ENCODE measurements around the gene LRRC43.

DNA sequence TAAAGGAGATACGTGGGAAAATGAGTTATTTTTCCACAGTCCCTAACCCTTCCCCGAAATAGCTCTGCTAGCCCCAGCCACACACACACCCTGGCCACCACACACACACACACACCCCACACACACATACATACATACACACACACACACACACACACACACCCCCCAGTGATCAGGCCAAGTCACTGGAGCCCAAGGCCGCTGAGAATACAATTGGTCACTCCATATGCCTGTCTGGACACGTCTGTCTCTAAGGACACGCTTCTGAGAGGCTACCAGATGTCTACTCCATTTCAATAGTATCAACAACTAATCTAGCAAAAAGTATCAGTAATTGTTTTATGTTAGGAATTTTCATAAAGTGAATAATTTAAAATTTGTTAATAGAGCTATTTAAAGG is 55.9 kb downstream of the LRRC43 start:
- TF ChIP-seq, protein P1, sequence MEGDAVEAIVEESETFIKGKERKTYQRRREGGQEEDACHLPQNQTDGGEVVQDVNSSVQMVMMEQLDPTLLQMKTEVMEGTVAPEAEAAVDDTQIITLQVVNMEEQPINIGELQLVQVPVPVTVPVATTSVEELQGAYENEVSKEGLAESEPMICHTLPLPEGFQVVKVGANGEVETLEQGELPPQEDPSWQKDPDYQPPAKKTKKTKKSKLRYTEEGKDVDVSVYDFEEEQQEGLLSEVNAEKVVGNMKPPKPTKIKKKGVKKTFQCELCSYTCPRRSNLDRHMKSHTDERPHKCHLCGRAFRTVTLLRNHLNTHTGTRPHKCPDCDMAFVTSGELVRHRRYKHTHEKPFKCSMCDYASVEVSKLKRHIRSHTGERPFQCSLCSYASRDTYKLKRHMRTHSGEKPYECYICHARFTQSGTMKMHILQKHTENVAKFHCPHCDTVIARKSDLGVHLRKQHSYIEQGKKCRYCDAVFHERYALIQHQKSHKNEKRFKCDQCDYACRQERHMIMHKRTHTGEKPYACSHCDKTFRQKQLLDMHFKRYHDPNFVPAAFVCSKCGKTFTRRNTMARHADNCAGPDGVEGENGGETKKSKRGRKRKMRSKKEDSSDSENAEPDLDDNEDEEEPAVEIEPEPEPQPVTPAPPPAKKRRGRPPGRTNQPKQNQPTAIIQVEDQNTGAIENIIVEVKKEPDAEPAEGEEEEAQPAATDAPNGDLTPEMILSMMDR (conservative IDR thresholded peaks at IDR 0.05; ENCODE audit: low read depth in 2 of 2) = no peak
- TF ChIP-seq CREB1 (CRISPR knock-in tag; IDR thresholded peaks at IDR 0.05; ENCODE audit: low read depth) (no peak), EZH2 (IDR thresholded peaks at IDR 0.05; ENCODE audit: low read depth, unreplicated experiment) (no peak), POLR2AphosphoS5 (IDR thresholded peaks at IDR 0.05; ENCODE audit: low read depth) (no peak), JUNB (IDR thresholded peaks at IDR 0.05; ENCODE audit: unreplicated experiment) (no peak)
- TF ChIP-seq, protein P2, sequence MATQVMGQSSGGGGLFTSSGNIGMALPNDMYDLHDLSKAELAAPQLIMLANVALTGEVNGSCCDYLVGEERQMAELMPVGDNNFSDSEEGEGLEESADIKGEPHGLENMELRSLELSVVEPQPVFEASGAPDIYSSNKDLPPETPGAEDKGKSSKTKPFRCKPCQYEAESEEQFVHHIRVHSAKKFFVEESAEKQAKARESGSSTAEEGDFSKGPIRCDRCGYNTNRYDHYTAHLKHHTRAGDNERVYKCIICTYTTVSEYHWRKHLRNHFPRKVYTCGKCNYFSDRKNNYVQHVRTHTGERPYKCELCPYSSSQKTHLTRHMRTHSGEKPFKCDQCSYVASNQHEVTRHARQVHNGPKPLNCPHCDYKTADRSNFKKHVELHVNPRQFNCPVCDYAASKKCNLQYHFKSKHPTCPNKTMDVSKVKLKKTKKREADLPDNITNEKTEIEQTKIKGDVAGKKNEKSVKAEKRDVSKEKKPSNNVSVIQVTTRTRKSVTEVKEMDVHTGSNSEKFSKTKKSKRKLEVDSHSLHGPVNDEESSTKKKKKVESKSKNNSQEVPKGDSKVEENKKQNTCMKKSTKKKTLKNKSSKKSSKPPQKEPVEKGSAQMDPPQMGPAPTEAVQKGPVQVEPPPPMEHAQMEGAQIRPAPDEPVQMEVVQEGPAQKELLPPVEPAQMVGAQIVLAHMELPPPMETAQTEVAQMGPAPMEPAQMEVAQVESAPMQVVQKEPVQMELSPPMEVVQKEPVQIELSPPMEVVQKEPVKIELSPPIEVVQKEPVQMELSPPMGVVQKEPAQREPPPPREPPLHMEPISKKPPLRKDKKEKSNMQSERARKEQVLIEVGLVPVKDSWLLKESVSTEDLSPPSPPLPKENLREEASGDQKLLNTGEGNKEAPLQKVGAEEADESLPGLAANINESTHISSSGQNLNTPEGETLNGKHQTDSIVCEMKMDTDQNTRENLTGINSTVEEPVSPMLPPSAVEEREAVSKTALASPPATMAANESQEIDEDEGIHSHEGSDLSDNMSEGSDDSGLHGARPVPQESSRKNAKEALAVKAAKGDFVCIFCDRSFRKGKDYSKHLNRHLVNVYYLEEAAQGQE (IDR thresholded peaks at IDR 0.05; ENCODE audit: unreplicated experiment) = no peak
- TF ChIP-seq, protein P3, sequence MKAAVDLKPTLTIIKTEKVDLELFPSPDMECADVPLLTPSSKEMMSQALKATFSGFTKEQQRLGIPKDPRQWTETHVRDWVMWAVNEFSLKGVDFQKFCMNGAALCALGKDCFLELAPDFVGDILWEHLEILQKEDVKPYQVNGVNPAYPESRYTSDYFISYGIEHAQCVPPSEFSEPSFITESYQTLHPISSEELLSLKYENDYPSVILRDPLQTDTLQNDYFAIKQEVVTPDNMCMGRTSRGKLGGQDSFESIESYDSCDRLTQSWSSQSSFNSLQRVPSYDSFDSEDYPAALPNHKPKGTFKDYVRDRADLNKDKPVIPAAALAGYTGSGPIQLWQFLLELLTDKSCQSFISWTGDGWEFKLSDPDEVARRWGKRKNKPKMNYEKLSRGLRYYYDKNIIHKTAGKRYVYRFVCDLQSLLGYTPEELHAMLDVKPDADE (IDR thresholded peaks at IDR 0.05) = no peak

All from GM23338 (cell line).